Pons (tissue), 1 donor: ENCODE results near the gene OCSTAMP.
A peak's percentile ranks its signal among the peaks of the same experiment; 100 is the strongest.

ENCODE experiments used
- DNase-seq: peaks from one replicate; pipeline ENCODE4 v3.0.0-alpha.2; 2016; ENCODE audit warnings: low spot score

OCSTAMP gene

DNA sequence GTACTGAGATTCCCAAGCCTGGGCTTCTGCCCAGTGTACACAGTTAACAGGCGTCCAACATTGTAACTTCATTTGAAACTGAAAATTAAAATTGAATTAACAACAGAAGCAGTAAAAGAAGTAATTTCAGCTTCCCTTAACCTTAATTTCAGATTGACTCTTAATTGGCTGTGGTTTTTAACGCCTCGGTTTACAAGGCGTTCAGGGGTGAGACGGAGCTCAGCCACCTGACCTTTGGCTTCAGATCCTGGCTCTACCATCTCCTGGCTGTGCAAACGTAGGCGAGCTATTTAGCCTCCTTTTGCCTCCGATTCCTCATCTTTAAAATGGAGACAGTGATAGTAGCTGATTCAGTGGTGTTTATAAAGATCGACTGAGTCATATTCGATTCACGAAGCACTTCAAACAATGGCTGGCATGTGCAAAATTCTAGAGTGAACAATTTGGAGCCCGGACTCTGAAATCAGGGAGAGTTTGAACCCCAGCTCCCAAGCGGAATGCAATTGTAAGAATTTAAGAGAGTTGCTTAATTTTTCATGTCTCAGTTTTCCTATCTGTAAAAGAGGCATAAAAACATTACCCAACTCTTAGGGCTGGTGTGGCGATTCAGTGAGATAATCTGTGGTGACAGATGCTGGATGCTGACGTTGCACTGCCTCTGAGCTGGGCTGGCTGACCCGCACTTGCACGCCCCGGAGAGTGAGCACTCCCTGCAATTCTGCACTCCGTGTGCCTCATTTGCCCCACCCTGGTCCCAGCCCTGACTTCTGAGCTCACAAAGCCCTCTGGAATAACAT lies 23.5 kb upstream of the OCSTAMP start:
- no peak for DNase-seq

GRCh38 chr20:46573234-46573633 lies 22.8 kb upstream of the OCSTAMP start:
- no peak for DNase-seq

- DNase-seq: no peak
Observed at GRCh38 chr20:46572790-46573189, 22.3 kb upstream of the OCSTAMP start.

GRCh38 chr20:46572153-46572552 lies 21.7 kb upstream of the OCSTAMP start:
- DNase-seq: peak; percentile 97

DNA sequence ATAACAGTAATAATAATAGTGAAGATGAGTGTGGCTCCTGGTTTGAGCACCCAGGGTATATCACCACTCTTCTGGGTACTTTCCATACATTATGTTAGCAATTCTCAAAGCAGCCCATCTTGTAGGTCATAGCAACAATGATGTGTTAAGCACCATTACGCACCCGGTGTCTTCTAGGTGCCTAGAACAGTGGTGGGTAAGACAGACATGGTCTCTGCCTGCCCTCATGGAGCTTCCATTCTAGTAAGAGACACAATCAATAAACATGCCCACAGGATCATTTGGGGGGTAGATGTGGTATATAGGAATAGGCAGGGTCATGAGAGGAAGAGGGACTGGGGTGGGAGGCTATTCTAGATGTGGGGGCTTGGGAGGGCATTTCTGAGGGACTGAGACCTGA lies 21.0 kb upstream of the OCSTAMP start:
- DNase-seq: no peak

- no peak for DNase-seq
Observed at GRCh38 chr20:46570956-46571355, 20.5 kb upstream of the OCSTAMP start.

DNA sequence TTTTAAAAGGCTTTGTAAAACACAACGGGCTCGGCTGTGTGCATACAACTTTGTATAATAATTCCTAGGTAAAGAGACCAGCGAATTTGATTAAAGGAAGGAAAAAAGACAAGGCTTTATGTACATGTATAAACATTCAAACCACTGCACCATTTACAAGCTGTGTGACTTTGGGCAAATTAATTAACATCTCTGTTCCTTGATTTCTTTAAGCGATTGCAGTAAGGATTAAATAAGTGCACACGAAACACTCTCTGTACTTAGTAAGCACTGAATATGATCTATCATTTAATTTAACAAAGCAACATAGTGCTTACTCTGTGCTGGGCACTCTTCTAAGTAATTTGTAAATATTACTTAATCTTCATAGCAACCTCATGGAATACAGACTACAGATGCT lies 19.5 kb upstream of the OCSTAMP start:
- no peak for DNase-seq

DNA sequence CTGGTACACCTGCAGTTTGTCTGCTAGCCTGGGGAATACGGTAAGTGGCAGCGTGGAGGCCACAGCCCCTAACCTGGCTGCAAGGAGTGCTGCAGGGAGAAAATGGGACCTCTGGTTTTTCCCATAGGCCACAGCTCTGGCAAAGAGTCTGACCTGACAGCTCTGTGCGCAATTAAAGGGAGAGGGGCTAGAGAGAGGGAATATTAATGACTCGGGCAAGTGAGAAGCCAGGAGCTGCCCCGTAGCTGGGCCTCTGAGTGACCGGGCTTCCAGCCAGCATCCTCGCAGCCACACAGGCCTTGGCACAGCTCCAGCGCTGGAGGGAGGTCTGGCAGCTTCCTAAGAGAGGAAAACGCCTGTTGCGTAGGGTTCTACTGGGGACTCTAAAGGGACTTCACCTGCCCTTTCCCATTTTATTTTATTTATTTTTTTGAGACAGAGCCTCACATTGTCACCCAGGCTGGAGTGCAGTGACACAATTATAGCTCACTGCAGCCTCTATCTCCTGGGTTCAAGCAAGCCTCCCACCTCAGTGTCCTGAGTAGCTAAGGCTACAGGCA lies 18.2 kb upstream of the OCSTAMP start:
- peak; percentile 97 for DNase-seq

DNA sequence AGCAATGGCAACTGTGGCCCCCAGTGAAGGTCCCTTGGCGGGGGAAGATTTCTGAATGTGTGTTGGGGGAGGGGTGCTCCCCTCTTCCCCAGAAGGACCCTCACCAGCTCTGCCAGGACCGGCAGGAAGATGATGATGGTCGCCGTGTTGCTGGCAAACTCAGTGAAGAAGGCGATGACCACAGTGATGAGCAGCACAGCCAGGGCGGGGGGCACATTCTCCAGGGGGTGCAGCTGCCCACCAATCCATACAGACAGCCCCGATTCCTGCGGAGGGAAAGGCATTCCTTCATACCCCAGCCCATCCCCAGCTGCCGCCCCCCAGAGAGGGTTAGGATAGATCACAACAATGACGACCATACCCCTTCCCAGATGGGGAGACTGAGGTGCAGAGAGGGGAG lies 15.7 kb upstream of the OCSTAMP start:
- no peak for DNase-seq

DNA sequence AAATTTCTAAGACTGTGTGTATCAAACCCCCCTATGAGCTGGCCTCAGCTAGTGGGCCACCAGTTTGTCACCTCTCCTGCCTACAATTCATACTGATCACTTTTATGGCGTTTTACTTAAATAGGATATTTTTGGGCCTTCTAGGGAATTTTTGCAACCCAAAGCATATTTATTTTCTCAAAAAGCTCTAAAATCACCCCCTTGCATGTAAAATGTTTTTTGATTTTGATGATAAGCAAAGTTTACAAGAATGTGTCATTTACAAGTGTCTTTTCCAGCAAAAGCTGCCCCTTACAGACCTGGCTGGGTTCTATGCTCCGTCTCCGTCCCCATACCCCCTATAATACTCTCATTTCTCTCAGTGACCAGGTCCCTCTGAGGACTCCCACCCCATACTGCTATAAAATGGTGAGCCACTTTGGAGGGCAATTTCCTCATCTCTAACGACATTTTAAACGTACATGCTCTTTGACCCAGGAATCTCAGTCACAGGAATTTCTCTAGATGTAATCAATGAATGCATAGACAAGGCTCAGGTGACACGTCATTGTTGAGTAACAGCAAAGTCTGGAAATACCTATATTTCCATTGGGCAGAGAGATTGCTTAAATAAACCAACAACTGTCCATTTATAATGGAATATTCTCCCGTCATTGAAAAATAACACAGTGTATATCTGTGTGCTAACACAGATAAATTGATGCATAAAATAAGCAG lies 13.9 kb upstream of the OCSTAMP start:
- no peak for DNase-seq

DNA sequence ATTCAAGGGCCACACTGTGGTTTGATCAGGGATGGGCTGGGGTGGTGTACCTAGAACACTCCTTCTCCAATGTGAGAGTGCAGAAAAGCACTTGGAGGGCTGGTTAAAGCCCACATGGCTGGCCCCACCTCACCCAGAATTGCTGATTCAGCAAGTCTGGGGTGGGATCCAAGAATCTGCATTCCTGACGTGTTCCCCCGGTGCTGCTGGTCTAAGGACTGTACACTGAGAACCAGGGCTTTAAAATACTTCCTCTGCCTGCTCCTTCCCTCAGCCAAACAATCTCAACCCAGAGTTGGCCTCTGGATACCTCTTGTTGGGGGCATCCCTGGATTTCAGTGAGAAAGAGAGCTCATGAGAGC lies 13.4 kb upstream of the OCSTAMP start:
- no peak for DNase-seq

DNA sequence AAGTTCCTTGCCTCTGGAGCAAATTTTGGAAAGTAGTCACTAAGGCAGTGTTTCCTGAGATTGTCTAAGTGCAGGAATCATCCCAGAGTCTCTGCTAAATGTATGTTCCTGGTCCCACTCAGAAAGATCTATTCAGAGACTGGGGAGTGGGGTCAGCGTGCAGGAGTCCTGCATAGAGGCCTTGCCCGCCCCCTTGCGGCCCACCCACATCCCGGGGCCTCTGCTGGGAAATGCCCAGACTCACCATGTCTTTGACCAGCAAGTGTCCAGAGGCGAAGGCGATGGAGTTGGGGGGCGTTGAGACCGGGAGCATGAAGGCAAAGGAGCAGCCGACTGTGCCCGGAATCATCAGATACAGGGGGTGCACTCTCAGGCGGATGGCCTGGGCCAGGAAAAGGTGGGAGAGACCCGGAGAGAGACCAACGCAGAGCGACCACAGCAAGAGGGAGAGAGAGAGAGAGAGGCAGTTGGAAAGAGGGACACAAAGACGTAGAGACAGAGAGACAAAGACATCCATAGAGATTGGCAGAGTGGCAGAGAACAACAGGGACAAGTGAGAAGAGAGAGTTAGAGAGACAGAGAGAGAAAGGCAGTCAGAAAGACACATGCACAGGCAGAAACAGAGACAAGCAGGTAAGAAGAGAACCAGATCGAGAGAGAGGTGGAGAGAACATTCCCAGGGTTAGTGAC lies 12.9 kb upstream of the OCSTAMP start:
- peak; percentile 90 for DNase-seq

DNA sequence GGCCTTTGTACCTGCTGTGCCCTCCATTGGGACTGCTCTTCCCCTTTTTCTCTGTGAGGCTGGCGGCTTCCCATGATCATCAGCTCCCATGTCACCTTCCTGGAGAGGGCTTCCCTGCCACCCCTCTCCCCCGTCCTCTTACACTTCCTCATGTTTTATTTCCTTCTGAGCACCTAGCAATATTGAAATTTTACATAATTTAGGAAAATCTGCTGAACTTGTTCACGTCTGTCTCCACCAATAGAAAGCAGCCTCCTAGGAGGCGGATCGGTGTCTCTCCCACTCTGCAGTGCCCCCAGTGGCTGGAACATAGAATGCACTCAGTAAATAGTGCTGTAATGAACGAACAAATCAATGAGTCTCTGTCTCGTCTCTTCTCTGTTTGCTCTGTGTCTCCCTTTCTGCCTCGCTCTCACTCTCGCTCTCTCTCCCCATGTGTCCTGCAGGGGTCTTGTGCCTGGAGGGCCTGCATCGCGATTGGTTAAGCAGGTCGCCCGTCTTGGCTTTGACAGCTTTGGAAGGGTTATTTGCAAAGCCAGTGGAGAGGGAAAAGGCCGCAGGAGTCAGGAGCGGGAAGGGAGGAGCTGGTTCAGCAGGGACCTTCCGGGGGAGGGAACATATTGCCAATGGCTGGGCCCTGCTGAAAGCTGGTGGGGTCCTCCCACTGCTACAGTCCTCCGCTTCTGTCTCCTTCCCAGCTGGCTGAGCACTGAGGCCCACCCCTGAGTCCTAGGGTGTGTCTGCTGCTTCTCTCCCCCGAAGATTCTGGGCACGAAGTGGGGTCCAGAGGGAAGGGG lies 12.1 kb upstream of the OCSTAMP start:
- DNase-seq: peak; percentile 95

DNA sequence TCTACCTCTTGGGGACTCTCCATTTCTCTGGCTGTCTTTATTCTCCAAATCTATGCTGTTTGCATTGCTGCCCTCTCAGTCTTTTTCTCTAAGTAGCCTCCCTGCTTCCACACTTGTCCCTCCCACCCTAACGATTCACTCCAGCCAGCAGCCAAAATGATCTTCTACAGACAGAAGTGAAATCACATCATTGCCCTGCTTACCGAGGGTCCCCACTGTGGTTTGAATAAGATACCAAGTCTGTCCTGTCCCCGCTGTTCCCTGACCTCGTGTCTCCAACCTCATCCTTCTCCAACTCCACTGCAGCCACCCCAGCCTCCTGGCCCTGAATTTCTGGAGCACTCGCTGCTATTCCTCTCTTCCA lies 11.5 kb upstream of the OCSTAMP start:
- no peak for DNase-seq

- peak; percentile 84 for DNase-seq
Observed at GRCh38 chr20:46559685-46560440, 9.4 kb upstream of the OCSTAMP start.

- no peak for DNase-seq
Observed at GRCh38 chr20:46559001-46559400, 8.5 kb upstream of the OCSTAMP start.

GRCh38 chr20:46558511-46558959 lies 8.1 kb upstream of the OCSTAMP start:
- DNase-seq: no peak

DNA sequence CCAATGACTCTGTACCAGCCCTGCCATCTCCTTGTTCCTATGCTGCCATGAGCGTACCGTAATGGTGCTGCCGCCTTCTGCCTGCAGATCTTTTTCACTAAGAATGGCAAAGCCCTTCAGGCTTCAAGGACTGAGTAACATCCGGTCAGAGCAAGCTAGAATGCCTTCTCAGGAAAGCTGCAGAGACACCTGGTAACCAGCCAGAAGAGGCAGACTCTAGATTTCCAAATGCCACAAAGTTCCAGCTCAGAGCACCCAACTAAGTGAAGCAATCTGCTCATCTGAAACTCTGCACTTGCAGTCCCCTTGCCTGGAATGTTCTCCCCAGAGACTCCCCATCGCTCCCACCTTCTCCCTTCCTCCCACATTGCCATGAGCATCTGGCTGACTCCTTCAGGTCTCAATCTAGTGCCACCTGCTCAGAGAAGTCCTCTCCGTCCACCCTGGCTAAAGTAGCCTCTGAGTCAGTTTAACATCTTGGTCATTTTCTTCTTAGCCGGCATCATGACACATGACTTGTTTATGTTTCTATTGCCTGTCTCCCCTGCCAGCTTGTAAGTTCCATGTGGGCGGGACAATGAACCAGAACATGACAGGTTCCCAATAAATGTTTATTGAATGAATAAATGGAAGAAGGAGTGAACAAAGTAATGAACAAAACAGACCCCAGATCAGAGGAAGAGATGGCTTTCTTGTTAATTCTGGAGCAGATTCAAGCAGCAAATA lies 6.9 kb upstream of the OCSTAMP start:
- no peak for DNase-seq

- DNase-seq: no peak
Observed at GRCh38 chr20:46555370-46555956, 5.0 kb upstream of the OCSTAMP start.

- DNase-seq: no peak
Observed at GRCh38 chr20:46554828-46555227, 4.4 kb upstream of the OCSTAMP start.
